BJ (cell line): ENCODE results near the gene PLAAT3. TPM values are rescaled to one million over a fixed set of nuclear protein-coding genes. Genes with fewer than 3 reads are reported as not detected.
"Not testable (repeated sequence)": the region's sequence is repeated elsewhere in the genome, so short reads cannot be mapped to it uniquely, and the experiment has no call there.

ENCODE experiments used
- CTCF ChIA-PET: fragments of 350-600 bp; formaldehyde crosslinking; extraction: SDS; loops from one replicate; lab custom pipeline; 2021; ENCODE audit warnings: antibody characterized with exemption, inconsistent platforms; lab: Yijun Ruan, JAX
- POLR2A ChIA-PET: fragments of 300-600 bp; sonication (Branson Sonifier 250); formaldehyde crosslinking; extraction: SDS; loops from one replicate; lab custom pipeline; 2021; ENCODE audit warnings: antibody characterized with exemption; lab: Charles Lee
- DNase-seq: peaks from one replicate; pipeline ENCODE4 v3.0.0-alpha.2; 2011; ENCODE audit warnings: low read depth
- H3K27me3 ChIP-seq: 2 replicates; pipeline ENCODE4 v1.6.0; 2011; ENCODE audit warnings: low read length; ENCODE audit not compliant: control insufficient read depth, insufficient read depth
- H3K36me3 ChIP-seq: 2 replicates; pipeline ENCODE4 v1.5.1; 2011; ENCODE audit warnings: low read length; ENCODE audit not compliant: control insufficient read depth, insufficient read depth
- H3K4me3 ChIP-seq: 2 replicates; pipeline ENCODE4 v1.5.1; 2011; ENCODE audit warnings: low read depth, mild to moderate bottlenecking, control low read depth, low read length
- polyA plus RNA-seq: library from polyadenylated mRNA; depleted of rRNA; stranded (reverse); fragments of >200 nt; gene quantifications from 2 replicates; pipeline ENCODE4 v1.2.3, GENCODE V29; 2011
- TF ChIP-seq, protein P1 (sequence below): IDR thresholded peaks from 2 replicates; pipeline ENCODE4 v1.5.1; 2011; ENCODE audit warnings: low read depth, mild to moderate bottlenecking, control low read depth, inconsistent platforms, low read length, moderate library complexity; ENCODE audit not compliant: insufficient read depth

The PLAAT3 gene
- polyA plus RNA-seq, 1 experiment: 17.6 TPM

DNA sequence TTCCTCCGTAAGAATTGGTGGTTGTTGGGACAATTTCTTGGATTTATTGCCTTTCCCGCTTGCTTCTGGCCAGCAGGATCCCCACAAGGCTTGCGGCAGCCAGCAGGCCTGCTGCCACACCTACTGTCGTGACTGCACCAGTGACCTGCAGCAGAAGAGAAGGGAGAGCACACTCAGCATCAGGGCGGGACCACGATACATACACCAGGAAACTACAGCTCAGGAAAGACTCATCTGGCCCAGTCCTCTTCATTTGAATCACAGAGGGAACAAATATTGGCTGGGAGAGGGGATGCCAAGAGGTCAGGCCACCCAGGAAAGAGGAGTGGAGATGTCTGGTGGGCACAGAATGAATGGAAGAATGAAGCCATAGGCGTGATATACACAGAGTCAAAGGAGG, 61.3 kb downstream of the PLAAT3 start:
- TF ChIP-seq, protein P1, sequence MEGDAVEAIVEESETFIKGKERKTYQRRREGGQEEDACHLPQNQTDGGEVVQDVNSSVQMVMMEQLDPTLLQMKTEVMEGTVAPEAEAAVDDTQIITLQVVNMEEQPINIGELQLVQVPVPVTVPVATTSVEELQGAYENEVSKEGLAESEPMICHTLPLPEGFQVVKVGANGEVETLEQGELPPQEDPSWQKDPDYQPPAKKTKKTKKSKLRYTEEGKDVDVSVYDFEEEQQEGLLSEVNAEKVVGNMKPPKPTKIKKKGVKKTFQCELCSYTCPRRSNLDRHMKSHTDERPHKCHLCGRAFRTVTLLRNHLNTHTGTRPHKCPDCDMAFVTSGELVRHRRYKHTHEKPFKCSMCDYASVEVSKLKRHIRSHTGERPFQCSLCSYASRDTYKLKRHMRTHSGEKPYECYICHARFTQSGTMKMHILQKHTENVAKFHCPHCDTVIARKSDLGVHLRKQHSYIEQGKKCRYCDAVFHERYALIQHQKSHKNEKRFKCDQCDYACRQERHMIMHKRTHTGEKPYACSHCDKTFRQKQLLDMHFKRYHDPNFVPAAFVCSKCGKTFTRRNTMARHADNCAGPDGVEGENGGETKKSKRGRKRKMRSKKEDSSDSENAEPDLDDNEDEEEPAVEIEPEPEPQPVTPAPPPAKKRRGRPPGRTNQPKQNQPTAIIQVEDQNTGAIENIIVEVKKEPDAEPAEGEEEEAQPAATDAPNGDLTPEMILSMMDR: no peak
- Histone ChIP-seq H3K36me3 (no peaks in the 10 kb centered on the region), H3K4me3 (no peak overlapping the region), H3K27me3 (no peaks in the 10 kb centered on the region)
- CTCF ChIA-PET: no interaction called here
- POLR2A ChIA-PET: no interaction called here
- DNase-seq: no peak

DNA sequence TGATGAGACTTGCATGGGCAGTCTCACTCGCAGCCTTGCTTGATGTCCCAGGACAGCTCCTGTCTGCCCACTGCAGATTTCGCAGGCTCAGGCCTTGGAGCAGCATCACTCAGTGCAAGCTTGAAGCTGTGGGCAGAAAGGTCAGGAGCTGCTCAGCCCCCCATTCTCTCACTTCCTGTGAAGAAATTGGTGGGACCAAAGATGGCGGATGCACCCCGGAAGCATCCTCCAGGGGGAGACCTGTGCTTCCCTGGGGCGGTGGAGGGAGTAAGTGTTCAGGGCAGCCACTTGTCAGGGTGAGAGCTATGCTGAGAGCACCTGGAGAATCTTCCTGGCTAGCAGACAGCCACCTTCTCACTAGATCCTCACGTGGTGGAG, 62.4 kb downstream of the PLAAT3 start:
- H3K27me3 ChIP-seq: no peaks in the 10 kb centered on the region
- TF ChIP-seq, protein P1: no peak
- CTCF ChIA-PET: interaction anchor here (2.2 kb wide), 1 partner anchor 15 kb away, joined by 6 read pairs; the partner anchor contains the start of gene PLAAT4
- POLR2A ChIA-PET: no interaction called here
- no peaks in the 10 kb centered on the region for H3K36me3 ChIP-seq
- no peak for DNase-seq
- H3K4me3 ChIP-seq: no peak overlapping the region

DNA sequence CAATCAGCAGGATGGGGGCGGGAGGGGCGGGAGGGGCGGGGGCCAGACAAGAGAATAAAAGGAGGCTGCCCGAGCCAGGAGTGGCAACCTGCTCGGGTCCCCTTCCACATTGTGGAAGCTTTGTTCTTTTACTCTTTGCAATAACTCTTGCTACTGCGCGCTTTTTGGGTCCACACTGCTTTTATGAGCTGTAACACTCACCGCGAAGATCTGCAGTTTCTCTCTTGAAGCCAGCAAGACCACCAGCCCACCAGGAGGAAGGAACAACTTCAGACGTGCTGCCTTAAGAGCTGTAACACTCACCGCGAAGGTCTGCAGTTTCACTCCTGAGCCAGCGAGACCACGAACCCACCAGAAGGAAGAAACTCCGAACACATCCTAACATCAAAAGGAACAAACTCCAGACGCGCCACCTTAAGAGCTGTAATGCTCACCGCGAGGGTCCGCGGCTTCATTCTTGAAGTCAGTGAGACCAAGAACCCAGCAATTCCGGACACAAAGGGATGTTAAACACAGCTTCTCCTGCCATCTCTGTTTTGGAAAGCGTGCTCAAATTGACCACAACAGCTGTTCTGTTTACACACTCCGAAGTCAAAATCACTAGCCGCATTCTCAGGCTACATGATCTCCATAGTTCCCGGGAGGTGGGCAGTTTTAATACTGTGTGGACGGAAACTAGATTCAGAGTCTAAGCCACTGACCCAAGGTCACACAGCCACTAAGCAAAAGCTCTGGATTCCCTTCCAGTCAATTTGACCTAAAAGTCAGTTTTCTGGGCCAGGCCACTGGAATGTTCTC, 62.9 kb downstream of the PLAAT3 start:
- POLR2A ChIA-PET: no interaction called here

DNA sequence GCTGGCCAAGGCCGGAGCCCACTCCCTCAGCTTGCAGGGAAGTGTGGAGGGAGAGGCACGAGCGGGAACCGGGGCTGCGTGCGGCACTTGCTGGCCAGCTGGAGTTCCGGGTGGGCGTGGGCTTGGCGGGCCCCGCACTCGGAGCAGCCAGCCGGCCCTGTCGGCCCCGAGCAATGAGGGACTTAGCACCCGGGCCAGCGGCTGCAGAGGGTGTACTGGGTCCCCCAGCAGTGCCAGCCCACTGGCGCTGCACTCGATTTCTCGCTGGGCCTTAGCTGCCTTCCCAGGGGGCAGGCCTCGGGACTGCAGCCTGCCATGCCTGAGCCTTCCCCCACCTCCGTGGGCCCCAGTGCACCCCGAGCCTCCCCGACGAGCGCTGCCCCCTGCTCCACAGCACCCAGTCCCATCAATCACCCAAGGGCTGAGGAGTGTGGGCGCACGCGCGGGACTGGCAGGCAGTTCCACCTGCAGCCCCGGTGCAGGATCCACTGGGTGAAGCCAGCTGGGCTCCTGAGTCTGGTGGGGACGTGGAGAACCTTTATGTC, 64.0 kb downstream of the PLAAT3 start:
- H3K27me3 ChIP-seq, DNase-seq, H3K36me3 ChIP-seq, POLR2A ChIA-PET, H3K4me3 ChIP-seq: not testable (repeated sequence)
- CTCF ChIA-PET: interaction anchor here (2.2 kb wide), 1 partner anchor 13 kb away, joined by 6 read pairs; the partner anchor contains the start of gene PLAAT4

More for the DNA sequence above, 62.9 kb downstream of the PLAAT3 start:
- H3K4me3 ChIP-seq: no peak overlapping the region
- TF ChIP-seq, protein P1: no peak
- H3K27me3 ChIP-seq: no peaks in the 10 kb centered on the region
- H3K36me3 ChIP-seq: no peaks in the 10 kb centered on the region
- CTCF ChIA-PET: interaction anchor here (2.2 kb wide), 1 partner anchor 14 kb away, joined by 6 read pairs; the partner anchor contains the start of gene PLAAT4
- DNase-seq: no peak

DNA sequence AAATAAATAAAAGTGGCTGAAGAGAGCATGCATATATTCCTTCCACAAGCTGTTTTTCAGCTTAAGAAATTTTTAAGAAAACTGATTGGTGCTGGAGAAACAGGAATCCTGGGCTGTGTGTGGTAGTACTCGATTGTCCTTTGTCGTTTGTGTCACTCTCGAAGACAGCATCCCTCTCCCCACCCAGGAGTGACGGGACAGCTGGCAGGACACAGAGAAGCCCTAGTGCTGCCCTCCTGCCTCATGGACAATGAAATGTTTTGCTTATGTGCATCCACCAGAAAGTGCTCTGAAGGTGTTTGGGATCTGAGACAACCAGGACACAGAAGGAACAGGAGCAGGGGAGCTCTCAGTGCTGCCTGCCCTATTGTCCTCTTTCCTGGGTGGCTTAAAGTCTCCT, 64.8 kb downstream of the PLAAT3 start:
- DNase-seq: no peak
- no peaks in the 10 kb centered on the region; the same call in 1 of the 2 replicates for H3K27me3 ChIP-seq
- H3K4me3 ChIP-seq: no peak overlapping the region
- TF ChIP-seq, protein P1: no peak
- ChIA-PET CTCF (no interaction called here), POLR2A (no interaction called here)
- H3K36me3 ChIP-seq: no peaks in the 10 kb centered on the region
